PC-3 (cell line): Measurements from ENCODE around the gene IFIT2. TPM values are rescaled to one million over a fixed set of nuclear protein-coding genes. Genes with fewer than 3 reads are reported as not detected.

Experiments
- ATAC-seq: fragments of 200-7000 bp; cut with Tn5 transposase; 2 replicates; pipeline ENCODE4 v1.9.1; 2020; ENCODE audit warnings: mild to moderate bottlenecking, moderate library complexity
- BruUV-seq: library from RNA; stranded (reverse); fragments of 400-500 nt; replicated peaks from 2 replicates; lab custom pipeline; 2021; lab: Mats Ljungman, UMichigan
- CTCF ChIA-PET: fragments of 300-600 bp; sonication (Branson Sonifier 250); formaldehyde crosslinking; loops from one replicate; lab custom pipeline; 2022; ENCODE audit warnings: antibody characterized with exemption; lab: Charles Lee
- POLR2A ChIA-PET: fragments of 300-600 bp; sonication (Branson Sonifier 250); formaldehyde crosslinking; loops from one replicate; lab custom pipeline; 2022; ENCODE audit warnings: antibody characterized with exemption; ENCODE audit not compliant: unreplicated experiment; lab: Charles Lee
- DNase-seq: peaks from one replicate; pipeline ENCODE4 v3.0.0-alpha.2; 2015
- H2AFZ ChIP-seq: fragments of 300-600 bp; sonication (generic); 2 replicates; pipeline ENCODE4 v1.6.0; 2016; ENCODE audit warnings: antibody characterized with exemption, low read length
- H3F3A ChIP-seq: fragments of 300-600 bp; sonication (generic); one replicate; pipeline ENCODE4 v1.6.0; 2017; ENCODE audit warnings: antibody characterized with exemption, low read length, control low read depth, mild to moderate bottlenecking; ENCODE audit not compliant: unreplicated experiment
- H3K27ac ChIP-seq: fragments of 300-600 bp; sonication (generic); 2 replicates; pipeline ENCODE4 v1.5.1; 2016; ENCODE audit warnings: mild to moderate bottlenecking, low read length
- H3K27me3 ChIP-seq: fragments of 300-600 bp; sonication (generic); 2 replicates; pipeline ENCODE4 v1.6.1; 2016; ENCODE audit warnings: low read length, mixed read lengths
- H3K36me3 ChIP-seq: fragments of 300-600 bp; sonication (generic); 2 replicates; pipeline ENCODE4 v1.6.1; 2016; ENCODE audit warnings: low read depth, mixed run types, low read length, mixed read lengths
- H3K4me1 ChIP-seq: fragments of 300-600 bp; sonication (generic); 2 replicates; pipeline ENCODE4 v1.5.1; 2016; ENCODE audit warnings: low read length; ENCODE audit not compliant: insufficient read depth
- H3K4me2 ChIP-seq: fragments of 300-600 bp; sonication (generic); 2 replicates; pipeline ENCODE4 v1.6.0; 2016; ENCODE audit warnings: low read length
- H3K4me3 ChIP-seq: fragments of 300-600 bp; sonication (generic); 2 replicates; pipeline ENCODE4 v1.5.1; 2016; ENCODE audit warnings: mild to moderate bottlenecking, low read length, mixed read lengths
- H3K79me2 ChIP-seq: fragments of 300-600 bp; sonication (generic); 2 replicates; pipeline ENCODE4 v1.6.1; 2017; ENCODE audit warnings: low read length, mixed read lengths
- H3K9ac ChIP-seq: fragments of 300-600 bp; sonication (generic); 2 replicates; pipeline ENCODE4 v1.6.0; 2016; ENCODE audit warnings: mild to moderate bottlenecking, low read length
- H3K9me2 ChIP-seq: fragments of 300-600 bp; sonication (generic); replicated peaks from 2 replicates; pipeline ENCODE4 v1.6.1; 2016; ENCODE audit warnings: mixed run types, low read length, mixed read lengths
- H3K9me3 ChIP-seq: fragments of 300-600 bp; sonication (generic); 2 replicates; pipeline ENCODE4 v1.6.1; 2016; ENCODE audit warnings: low read length, mixed read lengths
- H4K20me1 ChIP-seq: fragments of 300-600 bp; sonication (generic); 2 replicates; pipeline ENCODE4 v1.6.1; 2016; ENCODE audit warnings: low read length, mixed read lengths
- EZH2 ChIP-seq: fragments of 300-600 bp; sonication (generic); IDR thresholded peaks from one replicate; pipeline ENCODE4 v1.6.1; 2017; ENCODE audit warnings: antibody characterized with exemption, mild to moderate bottlenecking, low read length; ENCODE audit not compliant: unreplicated experiment
- EZH2phosphoT487 ChIP-seq: fragments of 300-600 bp; sonication (generic); IDR thresholded peaks from 2 replicates; pipeline ENCODE4 v1.6.1; 2018; ENCODE audit warnings: mild to moderate bottlenecking, antibody characterized with exemption, low read length, borderline replicate concordance
- intact Hi-C: fragments of 100-400 bp; cut with micrococcal nuclease; formaldehyde crosslinking; loops from 2 replicates; pipeline ENCODE4 v1.9.0; 2023
- total RNA-seq: library from RNA; depleted of rRNA; stranded (reverse); fragments of >200 nt; gene quantifications from 2 replicates; pipeline ENCODE4 v1.2.3, GENCODE V29; 2014
- TF ChIP-seq, protein P1 (sequence below): fragments of 300-600 bp; sonication (generic); conservative IDR thresholded peaks from 2 replicates; pipeline ENCODE4 v1.5.1; 2017; ENCODE audit warnings: antibody characterized with exemption, low read depth, mild to moderate bottlenecking, low read length

Gene IFIT2
- total RNA-seq, 1 experiment from 2014 or later = 8.6 TPM

DNA sequence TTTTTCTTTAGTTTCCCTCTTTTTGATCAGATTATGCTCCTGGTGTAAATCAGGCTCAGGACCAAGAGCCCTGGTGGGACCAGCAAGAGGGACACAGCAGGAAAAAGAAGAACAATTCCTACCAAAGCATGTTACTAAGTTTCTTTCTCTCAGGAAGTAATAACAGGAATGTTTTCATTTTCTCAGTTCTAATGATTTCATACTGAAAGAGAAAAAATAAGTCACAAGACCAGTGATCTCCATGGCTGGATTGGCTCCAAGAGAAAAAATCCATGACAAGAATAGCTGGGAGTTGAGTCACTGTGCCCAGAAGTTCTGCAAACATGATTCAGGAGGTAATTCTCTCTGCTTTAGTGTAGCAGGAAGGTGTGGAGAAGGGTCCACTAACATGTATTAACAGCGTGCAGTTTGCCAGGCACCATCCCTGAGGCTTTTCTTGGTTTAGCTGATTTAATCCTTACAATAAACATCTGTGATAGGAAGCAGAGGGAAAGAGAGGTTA, 23.8 kb upstream of the IFIT2 start:
- peak overlapping the region; percentile 28; the same call in 1 of the 2 replicates for H3K4me3 ChIP-seq
- peak overlapping the region; percentile 71 for H3K4me2 ChIP-seq
- peak overlapping the region; percentile 96 for H3K27ac ChIP-seq
- ChIA-PET CTCF (no interaction called here), POLR2A (no interaction called here)
- no peaks in the 10 kb centered on the region for H3K79me2 ChIP-seq
- no peaks in the 10 kb centered on the region for H4K20me1 ChIP-seq
- BruUV-seq = no TSS peak
- intact Hi-C loops = loop anchor here (1.0 to 5.0 kb wide), 2 partner anchors 16 to 74 kb away; no protein-coding TSS in a partner anchor
- peak; percentile 85 for ATAC-seq
- no peaks in the 10 kb centered on the region for H3K27me3 ChIP-seq
- DNase-seq = peak; percentile 98
- 0 out of 2 replicates have a peak overlapping the region, but pooled peaks have one; percentile 27 for H2AFZ ChIP-seq
- TF ChIP-seq EZH2phosphoT487 (no peak), EZH2 (no peak)
- TF ChIP-seq, protein P1, sequence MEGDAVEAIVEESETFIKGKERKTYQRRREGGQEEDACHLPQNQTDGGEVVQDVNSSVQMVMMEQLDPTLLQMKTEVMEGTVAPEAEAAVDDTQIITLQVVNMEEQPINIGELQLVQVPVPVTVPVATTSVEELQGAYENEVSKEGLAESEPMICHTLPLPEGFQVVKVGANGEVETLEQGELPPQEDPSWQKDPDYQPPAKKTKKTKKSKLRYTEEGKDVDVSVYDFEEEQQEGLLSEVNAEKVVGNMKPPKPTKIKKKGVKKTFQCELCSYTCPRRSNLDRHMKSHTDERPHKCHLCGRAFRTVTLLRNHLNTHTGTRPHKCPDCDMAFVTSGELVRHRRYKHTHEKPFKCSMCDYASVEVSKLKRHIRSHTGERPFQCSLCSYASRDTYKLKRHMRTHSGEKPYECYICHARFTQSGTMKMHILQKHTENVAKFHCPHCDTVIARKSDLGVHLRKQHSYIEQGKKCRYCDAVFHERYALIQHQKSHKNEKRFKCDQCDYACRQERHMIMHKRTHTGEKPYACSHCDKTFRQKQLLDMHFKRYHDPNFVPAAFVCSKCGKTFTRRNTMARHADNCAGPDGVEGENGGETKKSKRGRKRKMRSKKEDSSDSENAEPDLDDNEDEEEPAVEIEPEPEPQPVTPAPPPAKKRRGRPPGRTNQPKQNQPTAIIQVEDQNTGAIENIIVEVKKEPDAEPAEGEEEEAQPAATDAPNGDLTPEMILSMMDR = no peak
- no peaks in the 10 kb centered on the region for H3K9me2 ChIP-seq
- H3F3A ChIP-seq = peaks cover 4% of the 10 kb centered on the region
- peak overlapping the region; percentile 68 for H3K9ac ChIP-seq
- H3K4me1 ChIP-seq = peaks cover 71% of the 10 kb centered on the region
- H3K9me3 ChIP-seq = no peaks in the 10 kb centered on the region
- H3K36me3 ChIP-seq = no peaks in the 10 kb centered on the region

DNA sequence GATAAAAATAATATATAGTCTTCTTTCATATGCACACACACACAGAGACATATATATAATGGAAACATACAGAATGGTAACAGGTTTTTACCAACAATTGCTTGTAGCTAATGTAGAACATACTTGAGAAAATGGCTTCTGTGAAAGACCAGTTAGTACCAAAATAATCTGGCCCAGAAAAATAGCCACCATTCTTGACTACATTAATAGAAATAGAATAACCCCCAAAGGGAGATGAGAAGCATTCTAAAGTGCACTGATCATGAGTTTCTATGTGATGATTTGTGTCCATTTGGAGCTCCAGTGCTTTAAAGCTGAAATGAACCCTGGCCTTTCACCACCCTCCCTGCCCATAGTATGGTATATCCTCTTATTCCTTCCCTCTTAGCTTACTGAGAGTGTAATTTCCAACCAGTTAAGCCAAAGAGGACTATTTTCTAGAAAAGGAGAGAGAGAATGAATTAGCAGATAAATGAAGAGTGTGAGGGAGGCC, 22.9 kb upstream of the IFIT2 start:
- H3K9me2 ChIP-seq = no peaks in the 10 kb centered on the region
- BruUV-seq = no TSS peak
- peaks cover 9% of the 10 kb centered on the region for H3F3A ChIP-seq
- CTCF ChIA-PET = no interaction called here
- intact Hi-C loops = loop anchor here (1.0 to 5.0 kb wide), 2 partner anchors 17 to 73 kb away; no protein-coding TSS in a partner anchor
- H3K27ac ChIP-seq = peak overlapping the region; percentile 96
- H3K27me3 ChIP-seq = no peaks in the 10 kb centered on the region
- peak overlapping the region; percentile 68 for H3K9ac ChIP-seq
- POLR2A ChIA-PET = interaction anchor here (0.5 kb wide), 1 partner anchor 23 kb away, joined by 4 read pairs; the partner anchor contains the start of gene IFIT2
- H4K20me1 ChIP-seq = no peaks in the 10 kb centered on the region
- ATAC-seq = no peak
- no peak overlapping the region for H3K4me3 ChIP-seq
- TF ChIP-seq EZH2phosphoT487 (no peak), EZH2 (no peak)
- TF ChIP-seq, protein P1 = no peak
- H3K4me2 ChIP-seq = peak overlapping the region; percentile 62
- H3K4me1 ChIP-seq = peaks cover 80% of the 10 kb centered on the region
- no peak for DNase-seq
- H3K79me2 ChIP-seq = no peaks in the 10 kb centered on the region
- no peak overlapping the region for H2AFZ ChIP-seq
- H3K9me3 ChIP-seq = no peaks in the 10 kb centered on the region
- H3K36me3 ChIP-seq = no peaks in the 10 kb centered on the region

DNA sequence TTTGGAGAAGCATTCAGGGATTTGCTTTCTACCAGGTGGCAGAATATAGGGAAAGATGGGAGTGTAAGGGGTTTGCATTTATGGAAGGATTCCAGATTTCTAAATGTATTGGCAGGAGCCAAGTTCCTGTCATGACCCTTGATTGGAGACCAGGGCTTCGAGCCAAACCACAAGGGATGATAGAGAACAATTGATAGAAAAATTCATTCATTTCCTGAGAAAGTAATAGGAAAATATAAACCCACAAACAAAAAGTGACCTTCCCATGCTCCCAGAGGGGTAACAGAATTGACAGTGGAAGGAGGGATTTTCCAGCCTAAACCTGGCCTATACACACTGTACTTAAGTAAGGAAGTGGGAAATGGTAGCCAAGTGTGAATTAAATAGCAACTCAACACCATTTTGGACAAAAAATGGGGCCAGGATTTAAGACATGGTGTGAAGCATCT, 22.4 kb upstream of the IFIT2 start:
- TF ChIP-seq EZH2phosphoT487 (no peak), EZH2 (no peak)
- TF ChIP-seq, protein P1 = no peak
- Histone ChIP-seq H4K20me1 (no peaks in the 10 kb centered on the region), H2AFZ (no peak overlapping the region), H3K4me2 (peak overlapping the region; percentile 62), H3F3A (peaks cover 12% of the 10 kb centered on the region), H3K27me3 (no peaks in the 10 kb centered on the region), H3K36me3 (no peaks in the 10 kb centered on the region), H3K27ac (peak overlapping the region; percentile 96), H3K4me3 (no peak overlapping the region), H3K79me2 (peaks cover under 1% of the 10 kb centered on the region; the same call in 1 of the 2 replicates), H3K9ac (peak overlapping the region; percentile 68), H3K4me1 (peaks cover 85% of the 10 kb centered on the region), H3K9me2 (no peaks in the 10 kb centered on the region), H3K9me3 (no peaks in the 10 kb centered on the region)
- ATAC-seq = peak; percentile 15; the same call in 1 of the 2 replicates
- BruUV-seq = no TSS peak
- intact Hi-C loops = loop anchor here (5.0 kb wide), 1 partner anchor 73 kb away; no protein-coding TSS in a partner anchor
- peak; percentile 88 for DNase-seq
- CTCF ChIA-PET = no interaction called here
- POLR2A ChIA-PET = interaction anchor here (0.5 kb wide), 1 partner anchor 22 kb away, joined by 4 read pairs; the partner anchor contains the start of gene IFIT2
